ENCODE data around the gene ITSN1. TPM values are rescaled to one million over a fixed set of nuclear protein-coding genes. Genes with fewer than 3 reads are reported as not detected.

ITSN1 gene
- total and polyA plus RNA-seq, 2 of the 13 experiments (the other 11 are each of a cell fraction or from before 2014, with no cell fraction given), result 26.1 to 33.8 TPM

- no peak; the same call in 1 of the 2 replicates for TF ChIP-seq NCOA2 (CRISPR knock-in tag; IDR thresholded peaks at IDR 0.05)
- no peak for TF ChIP-seq BCL3 (CRISPR knock-in tag; IDR thresholded peaks at IDR 0.05)
- TF ChIP-seq HDAC2 (CRISPR knock-in tag; IDR thresholded peaks at IDR 0.05), result no peak
- TF ChIP-seq MNT (IDR thresholded peaks at IDR 0.05), result peak; percentile 80
- TF ChIP-seq ZNF589 (CRISPR knock-in tag; conservative IDR thresholded peaks at IDR 0.05), result no peak
- TF ChIP-seq ZFYVE20 (CRISPR knock-in tag; IDR thresholded peaks at IDR 0.05; ENCODE audit: borderline replicate concordance, low read depth), result no peak
- TF ChIP-seq ELK4 (CRISPR knock-in tag; IDR thresholded peaks at IDR 0.05; ENCODE audit: borderline replicate concordance), result no peak
- no peak for TF ChIP-seq MYNN (CRISPR knock-in tag; IDR thresholded peaks at IDR 0.05; ENCODE audit: low read depth)
- peak; percentile 85 for TF ChIP-seq SOX13 (IDR thresholded peaks at IDR 0.05)
- TF ChIP-seq SOX13 (CRISPR knock-in tag; conservative IDR thresholded peaks at IDR 0.05 in 1 of 2, IDR thresholded peaks at IDR 0.05 in 1 of 2), result peak in 1 of 2 experiments; percentile 93; a peak in 2 of 4 replicates
- TF ChIP-seq SMARCE1 (IDR thresholded peaks at IDR 0.05; ENCODE audit: borderline replicate concordance), result no peak
- no peak for TF ChIP-seq AKNA (CRISPR knock-in tag; IDR thresholded peaks at IDR 0.05; ENCODE audit: borderline replicate concordance)
- TF ChIP-seq ADNP (CRISPR knock-in tag; IDR thresholded peaks at IDR 0.05), result no peak
- TF ChIP-seq SMAD1 (CRISPR knock-in tag; IDR thresholded peaks at IDR 0.05; ENCODE audit: borderline replicate concordance, low read depth), result no peak
- 0 out of 2 replicates have a peak, but pooled peaks have one; percentile 13 for TF ChIP-seq BCL6 (CRISPR knock-in tag; IDR thresholded peaks at IDR 0.05)
- no peak for TF ChIP-seq ZNF30 (CRISPR knock-in tag; IDR thresholded peaks at IDR 0.05)
- no peak for TF ChIP-seq ZNF17 (CRISPR knock-in tag; IDR thresholded peaks at IDR 0.05)
- peak in 1 of 2 experiments; percentile 48; a peak in 1 of 4 replicates for TF ChIP-seq EP300 (IDR thresholded peaks at IDR 0.05; ENCODE audit: low read depth in 2 of 2, low read length in 2 of 2)
- TF ChIP-seq EP300 (CRISPR knock-in tag; IDR thresholded peaks at IDR 0.05; ENCODE audit: borderline replicate concordance), result peak; percentile 46; the same call in 1 of the 2 replicates
- no peak for TF ChIP-seq MTF1 (CRISPR knock-in tag; IDR thresholded peaks at IDR 0.05)
- TF ChIP-seq GZF1 (CRISPR knock-in tag; IDR thresholded peaks at IDR 0.05), result no peak
Observed at GRCh38 chr21:33872881-33873515, 230.7 kb downstream of the ITSN1 start (continued).
